A549 (cell line): ENCODE measurements around the gene HSH2D. TPM values are rescaled to one million over a fixed set of nuclear protein-coding genes. Genes with fewer than 3 reads are reported as not detected.
"Not testable (repeated sequence)": the region's sequence is repeated elsewhere in the genome, so short reads cannot be mapped to it uniquely, and the experiment has no call there.

Source experiments
- ATAC-seq, 2 experiments: fragments of 200-7000 bp in 1 of 2; fragments of >200 bp in 1 of 2; cut with Nextera tagmentation in 1 of 2; cut with Tn5 transposase in 1 of 2; 3 replicates each; pipeline versions ENCODE4 v1.8.0 to v1.9.1; 2018 to 2020; ENCODE audit warnings: mild to moderate bottlenecking in 1 of 2, moderate library complexity in 1 of 2
- CTCF ChIA-PET: fragments of 300-600 bp; sonication (Branson Sonifier 250); formaldehyde crosslinking; extraction: SDS; loops from one replicate; lab custom pipeline; 2021; ENCODE audit warnings: antibody characterized with exemption, inconsistent platforms; lab: Yijun Ruan, JAX
- POLR2A ChIA-PET: fragments of 350-600 bp; formaldehyde crosslinking; extraction: SDS; loops from one replicate; lab custom pipeline; 2021; ENCODE audit warnings: antibody characterized with exemption, inconsistent platforms; lab: Yijun Ruan, JAX
- DNase-seq, 2 experiments: peaks; one replicate each; pipeline versions ENCODE4 v3.0.0 to v3.0.0-alpha.2; 2011 to 2016; ENCODE audit warnings: low read depth in 1 of 2, low spot score in 1 of 2
- FAIRE-seq: peaks from 2 replicates; lab custom pipeline; 2011; peaks lifted over from hg19 to GRCh38; lab: Jason Lieb, UNC
- H3K27ac ChIP-seq, 2 experiments: fragments of >200 bp; sonication (Bioruptor Twin); formaldehyde crosslinking; 3 replicates each; pipeline ENCODE4 v1.5.1; 2016 to 2017
- H3K4me1 ChIP-seq: fragments of >200 bp; sonication (Bioruptor Twin); formaldehyde crosslinking; 3 replicates; pipeline ENCODE4 v1.6.1; 2016
- H3K4me2 ChIP-seq: fragments of >200 bp; sonication (Bioruptor Twin); formaldehyde crosslinking; 3 replicates; pipeline ENCODE4 v1.6.1; 2016
- H3K4me3 ChIP-seq: fragments of >200 bp; sonication (Bioruptor Twin); formaldehyde crosslinking; 3 replicates; pipeline ENCODE4 v1.5.1; 2016
- H3K9me3 ChIP-seq: fragments of >200 bp; sonication (Bioruptor Twin); formaldehyde crosslinking; 3 replicates; pipeline ENCODE4 v1.6.1; 2016
- CBX2 ChIP-seq: fragments of 200-600 bp; sonication (generic); IDR thresholded peaks from 2 replicates; pipeline ENCODE4 v1.6.1; 2016; ENCODE audit warnings: low read depth, mild to moderate bottlenecking, borderline replicate concordance
- CEBPB ChIP-seq, 2 experiments: fragments of >200 bp in 1 of 2; sonication (Bioruptor Twin) in 1 of 2; formaldehyde crosslinking in 1 of 2; IDR thresholded peaks; 2 replicates each; pipeline ENCODE4 v1.6.1; 2012 to 2016
- CHD4 ChIP-seq: fragments of 200-600 bp; sonication (generic); IDR thresholded peaks from 2 replicates; pipeline ENCODE4 v1.6.1; 2016; ENCODE audit warnings: antibody characterized with exemption, mild to moderate bottlenecking, borderline replicate concordance
- ELK1 ChIP-seq: fragments of 150-350 bp; IDR thresholded peaks from 2 replicates; pipeline ENCODE4 v1.6.1; 2014; ENCODE audit warnings: low read depth, mild to moderate bottlenecking, low read length
- ESRRA ChIP-seq: fragments of 150-350 bp; IDR thresholded peaks from 2 replicates; pipeline ENCODE4 v1.6.1; 2014; ENCODE audit warnings: mild to moderate bottlenecking, low read length, borderline replicate concordance
- FOSB ChIP-seq: fragments of 250-450 bp; sonication (Bioruptor Pico); IDR thresholded peaks from 2 replicates; pipeline ENCODE4 v1.5.0; 2020; ENCODE audit warnings: mild to moderate bottlenecking, moderate library complexity
- HOXA7 ChIP-seq: fragments of 250-450 bp; sonication (Bioruptor Pico); IDR thresholded peaks from 2 replicates; pipeline ENCODE4 v1.5.0; 2020; ENCODE audit warnings: mild to moderate bottlenecking, moderate library complexity
- KDM5A ChIP-seq: fragments of 200-600 bp; sonication (generic); IDR thresholded peaks from 2 replicates; pipeline ENCODE4 v1.6.1; 2016; ENCODE audit warnings: antibody characterized with exemption, mild to moderate bottlenecking
- MAX ChIP-seq: IDR thresholded peaks from 2 replicates; pipeline ENCODE4 v1.6.1; 2012
- PHF8 ChIP-seq: fragments of 200-600 bp; sonication (generic); IDR thresholded peaks from 2 replicates; pipeline ENCODE4 v1.6.1; 2016; ENCODE audit warnings: low read depth, mild to moderate bottlenecking, antibody characterized with exemption, moderate library complexity, borderline replicate concordance
- POLR2A ChIP-seq: IDR thresholded peaks from 2 replicates; pipeline ENCODE4 v1.6.1; 2012; ENCODE audit warnings: mild to moderate bottlenecking, low read length
- POLR2AphosphoS2 ChIP-seq: conservative IDR thresholded peaks from 2 replicates; pipeline ENCODE4 v1.6.1; 2012; ENCODE audit warnings: low read length, improper control_type of control experiment, inconsistent platforms
- RCOR1 ChIP-seq: fragments of 150-350 bp; IDR thresholded peaks from 2 replicates; pipeline ENCODE4 v1.6.1; 2014; ENCODE audit warnings: antibody characterized with exemption, low read length, low read depth
- SMC3 ChIP-seq: fragments of >200 bp; sonication (Bioruptor Twin); formaldehyde crosslinking; IDR thresholded peaks from 3 replicates; pipeline ENCODE4 v1.6.1; 2018; ENCODE audit warnings: inconsistent platforms
- WGBS: methylation state at CpG from one replicate; pipeline ENCODE4 v1.1.6; 2017; ENCODE audit errors: missing lambda C conversion rate; 5-methylcytosine and 5-hydroxymethylcytosine counted together
- polyA plus RNA-seq, 4 experiments: library from polyadenylated mRNA; depleted of rRNA in 3 of 4; stranded (reverse); fragments of >200 nt; fragmentation: RNase III in 1 of 4; extraction: RNeasy Plus Mini Kit Qiagen cat#74134 plus additional on column Dnase treatment in 1 of 4; gene quantifications; 2 replicates in 3 of 4; 3 replicates in 1 of 4; pipeline ENCODE4 v1.2.3, GENCODE V29; 2011 to 2017
- TF ChIP-seq, protein P1 (sequence below): fragments of 250-450 bp; sonication (Bioruptor Pico); IDR thresholded peaks from 2 replicates; pipeline ENCODE4 v1.5.0; 2020; ENCODE audit warnings: low read depth, mild to moderate bottlenecking, moderate library complexity

The HSH2D gene
- polyA plus RNA-seq, 2 of the 4 experiments (the other 2 are of a cell fraction): 0.05 TPM; not detected in 1

DNA sequence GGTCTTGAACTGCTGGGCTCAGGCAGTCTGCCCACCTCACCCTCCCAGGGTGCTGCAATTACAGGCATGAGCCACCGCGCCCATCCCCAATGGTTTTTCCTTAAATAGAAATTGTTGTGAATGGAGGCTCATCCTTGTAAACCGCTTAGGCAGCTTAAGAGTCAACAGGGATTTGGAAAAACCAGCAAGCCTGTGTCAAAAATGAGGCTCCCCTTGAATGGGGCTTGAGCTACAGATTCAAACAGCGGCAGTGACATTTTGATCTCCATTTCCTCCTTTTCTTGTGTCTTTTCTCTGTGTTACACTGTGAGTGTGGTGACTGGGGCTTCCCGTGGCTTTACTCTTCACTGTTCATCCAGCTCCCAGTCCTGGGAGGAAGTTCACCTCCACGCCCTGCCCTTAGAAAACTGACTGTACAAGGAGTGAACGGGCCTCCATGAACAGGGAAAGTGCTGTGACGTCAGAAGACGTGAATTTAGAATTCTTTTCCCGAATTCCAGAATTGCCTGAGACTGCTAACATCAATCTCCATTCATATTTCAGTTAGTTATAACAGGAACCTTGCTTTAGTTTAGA lies 47.1 kb upstream of the HSH2D start:
- DNase-seq: peak in 1 of 2 experiments; percentile 54
- ChIA-PET POLR2A (no interaction called here), CTCF (interaction anchor here (0.6 to 2.9 kb wide), 6 partner anchors 8 to 25 kb away, joined by 3 to 10 read pairs (median 6); no protein-coding TSS in a partner anchor)
- no peak for FAIRE-seq
- no peak overlapping the region for H3K4me3 ChIP-seq
- H3K27ac ChIP-seq: peak overlapping the region; percentile 61 to 89; a peak in 5 of 6 replicates
- no peak overlapping the region; the same call in 2 of the 3 replicates for H3K4me2 ChIP-seq
- no peaks in the 10 kb centered on the region for H3K9me3 ChIP-seq
- no peak for ATAC-seq
- H3K4me1 ChIP-seq: peaks cover 70% of the 10 kb centered on the region
- WGBS: 73% methylated on average over 10 of the region's 10 CpGs
- TF ChIP-seq KDM5A (no peak), FOSB (CRISPR knock-in tag) (0 out of 2 replicates have a peak, but pooled peaks have one; percentile 21), HOXA7 (CRISPR knock-in tag) (no peak), POLR2AphosphoS2 (peak; percentile 43; the same call in 1 of the 2 replicates)
- TF ChIP-seq, all 56 proteins: peak for 2

DNA sequence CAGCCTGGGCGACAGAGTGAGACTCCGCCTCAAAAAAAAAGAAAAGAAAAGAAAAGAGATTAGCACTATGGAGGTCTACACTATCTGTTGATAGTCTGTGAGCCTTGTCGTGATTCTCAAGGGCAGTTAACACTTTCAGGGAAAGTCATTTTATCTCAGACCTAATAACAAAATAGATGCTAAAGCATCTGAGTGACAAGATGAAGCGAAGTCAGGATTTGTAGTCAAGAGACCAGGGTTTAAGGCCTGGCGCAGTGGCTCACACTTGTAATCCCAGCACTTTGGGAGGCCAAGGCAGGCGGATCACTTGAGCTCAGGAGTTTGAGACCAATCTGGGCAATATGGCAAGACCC lies 45.1 kb upstream of the HSH2D start:
- ChIA-PET CTCF (interaction anchor here (0.6 to 2.6 kb wide), 3 partner anchors 10 to 285 kb away, joined by 3 to 12 read pairs (median 4); partner anchors contain the start of gene RAB8A), POLR2A (no interaction called here)
- FAIRE-seq (no peak), ATAC-seq (no peak), DNase-seq (no peak)
- Histone ChIP-seq H3K27ac (peak overlapping the region in 1 of 2 experiments; percentile 32; a peak in 3 of 6 replicates), H3K4me3 (no peak overlapping the region), H3K4me1 (peaks cover 49% of the 10 kb centered on the region), H3K9me3 (no peaks in the 10 kb centered on the region), H3K4me2 (no peak overlapping the region)
- TF ChIP-seq HOXA7 (CRISPR knock-in tag) (peak; percentile 51; the same call in 1 of the 2 replicates), CBX2 (no peak)
- WGBS: 92% methylated on average over 6 of the region's 6 CpGs

- no peak for TF ChIP-seq CHD4
- no peak for TF ChIP-seq MAX
- no peak for TF ChIP-seq RCOR1
- no peak for TF ChIP-seq ESRRA
- peak; percentile 87 for TF ChIP-seq POLR2AphosphoS2
- TF ChIP-seq CEBPB (IDR thresholded peaks at IDR 0.05): peak in 1 of 2 experiments; percentile 24; a peak in 1 of 4 replicates
- no peak for TF ChIP-seq PHF8
- TF ChIP-seq, all 56 proteins: peak for 2
- no peak overlapping the region for H3K27ac ChIP-seq
- FAIRE-seq (no peak), DNase-seq (no peak), ATAC-seq (no peak)
- H3K9me3 ChIP-seq: no peaks in the 10 kb centered on the region
- WGBS: 95% methylated on average over 6 of the region's 6 CpGs
- CTCF ChIA-PET: interaction anchor here (0.6 to 2.6 kb wide), 3 partner anchors 10 to 285 kb away, joined by 3 to 12 read pairs (median 4); partner anchors contain the start of gene RAB8A
- POLR2A ChIA-PET: no interaction called here
- no peak overlapping the region for H3K4me2 ChIP-seq
- H3K4me1 ChIP-seq: peaks cover 45% of the 10 kb centered on the region
- no peak overlapping the region for H3K4me3 ChIP-seq
These were observed 44.7 kb upstream of the HSH2D start for GRCh38 chr19:16098821-16099220.

GRCh38 chr19:16099314-16099965 lies 44.0 kb upstream of the HSH2D start:
- POLR2A ChIA-PET, H3K4me3 ChIP-seq, DNase-seq, H3K9me3 ChIP-seq, ATAC-seq, FAIRE-seq, H3K4me2 ChIP-seq: not testable (repeated sequence)
- CTCF ChIA-PET: interaction anchor here (1.3 to 2.6 kb wide), 3 partner anchors 9 to 13 kb away, joined by 4 to 12 read pairs (median 4); partner anchors contain the start of gene RAB8A
- WGBS: 88% methylated on average over 8 of the region's 8 CpGs
- Histone ChIP-seq H3K27ac (0 out of 6 replicates have a peak overlapping the region, but pooled peaks of 1 of the 2 experiments have one; percentile 26), H3K4me1 (peaks cover 39% of the 10 kb centered on the region)

- H3K4me3 ChIP-seq: no peak overlapping the region
- FAIRE-seq (no peak), ATAC-seq (no peak)
- no peak overlapping the region for H3K4me2 ChIP-seq
- H3K9me3 ChIP-seq: no peaks in the 10 kb centered on the region
- POLR2A ChIA-PET: no interaction called here
- H3K27ac ChIP-seq: no peak overlapping the region
- TF ChIP-seq, protein P1, sequence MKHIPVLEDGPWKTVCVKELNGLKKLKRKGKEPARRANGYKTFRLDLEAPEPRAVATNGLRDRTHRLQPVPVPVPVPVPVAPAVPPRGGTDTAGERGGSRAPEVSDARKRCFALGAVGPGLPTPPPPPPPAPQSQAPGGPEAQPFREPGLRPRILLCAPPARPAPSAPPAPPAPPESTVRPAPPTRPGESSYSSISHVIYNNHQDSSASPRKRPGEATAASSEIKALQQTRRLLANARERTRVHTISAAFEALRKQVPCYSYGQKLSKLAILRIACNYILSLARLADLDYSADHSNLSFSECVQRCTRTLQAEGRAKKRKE (CRISPR knock-in tag): no peak
- TF ChIP-seq POLR2A (no peak), ELK1 (no peak), SMC3 (no peak)
- TF ChIP-seq, all 56 proteins: peak for 0
- DNase-seq: no peak
- CTCF ChIA-PET: interaction anchor here (1.3 to 2.6 kb wide), 2 partner anchors 11 to 14 kb away, joined by 4 to 12 read pairs; partner anchors contain the start of gene RAB8A
- WGBS: 94% methylated on average over 4 of the region's 4 CpGs
- H3K4me1 ChIP-seq: peaks cover 28% of the 10 kb centered on the region
These were observed 43.0 kb upstream of the HSH2D start for GRCh38 chr19:16100524-16100923.
